Choroid plexus epithelial cell (primary cell): ENCODE data around the gene PRODH2.

Source experiments
- DNase-seq: peaks from one replicate; pipeline ENCODE4 v3.0.0-alpha.2; 2010; ENCODE audit warnings: low read depth
- H3K4me3 ChIP-seq: 2 replicates; pipeline ENCODE4 v1.5.1; 2011; ENCODE audit warnings: low read depth, mild to moderate bottlenecking, control low read depth, low read length, moderate library complexity
- TF ChIP-seq, protein P1 (sequence below): conservative IDR thresholded peaks from 2 replicates; pipeline ENCODE4 v1.5.1; 2011; ENCODE audit warnings: low read depth, mild to moderate bottlenecking, control low read depth, inconsistent platforms, low read length, moderate library complexity

PRODH2 gene

DNA sequence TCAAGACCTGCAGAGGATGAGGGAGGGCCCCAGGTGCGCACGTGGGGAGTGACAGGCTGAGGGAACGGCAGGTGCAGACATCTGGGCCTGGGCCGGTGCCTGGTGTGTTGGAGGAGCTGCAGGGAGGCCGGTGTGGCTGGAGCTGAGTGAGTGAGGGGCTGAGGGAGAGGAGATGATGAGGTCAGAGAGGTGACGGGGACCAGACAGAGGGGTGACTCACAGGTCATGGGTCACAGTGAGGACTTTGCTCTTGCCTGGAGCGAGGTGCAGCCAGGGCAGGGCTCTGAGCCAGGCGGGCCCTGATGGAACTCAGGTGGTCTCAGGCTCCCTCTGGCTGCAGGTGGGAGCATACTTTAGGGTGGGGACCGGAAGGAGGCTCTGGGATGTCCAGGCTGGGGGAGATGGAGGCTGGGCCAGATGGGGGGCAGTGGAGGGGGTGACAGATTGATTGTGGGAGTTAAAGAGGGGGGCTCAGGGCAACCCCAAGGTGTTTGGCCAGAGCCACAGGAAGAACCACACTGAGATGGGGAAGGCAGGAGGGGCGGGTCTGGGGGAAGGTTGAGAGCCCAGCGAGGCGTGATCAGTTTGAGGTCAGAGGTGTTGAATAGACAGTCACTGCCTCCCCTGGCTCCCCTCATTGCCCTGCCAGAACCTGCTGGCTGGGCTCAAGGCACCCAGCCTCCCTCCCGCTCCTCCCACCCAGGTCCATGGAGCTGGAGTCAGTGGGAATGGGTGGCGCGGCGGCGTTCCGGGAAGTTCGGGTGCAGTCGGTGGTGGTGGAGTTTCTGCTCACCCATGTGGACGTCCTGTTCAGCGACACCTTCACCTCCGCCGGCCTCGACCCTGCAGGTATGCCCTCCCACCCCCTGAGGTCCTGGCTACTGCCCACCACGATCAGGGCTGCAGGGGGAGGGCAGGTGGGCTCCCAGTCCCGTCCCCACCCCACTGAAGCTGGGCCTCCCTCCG is 28.9 kb downstream of the PRODH2 start:
- TF ChIP-seq, protein P1, sequence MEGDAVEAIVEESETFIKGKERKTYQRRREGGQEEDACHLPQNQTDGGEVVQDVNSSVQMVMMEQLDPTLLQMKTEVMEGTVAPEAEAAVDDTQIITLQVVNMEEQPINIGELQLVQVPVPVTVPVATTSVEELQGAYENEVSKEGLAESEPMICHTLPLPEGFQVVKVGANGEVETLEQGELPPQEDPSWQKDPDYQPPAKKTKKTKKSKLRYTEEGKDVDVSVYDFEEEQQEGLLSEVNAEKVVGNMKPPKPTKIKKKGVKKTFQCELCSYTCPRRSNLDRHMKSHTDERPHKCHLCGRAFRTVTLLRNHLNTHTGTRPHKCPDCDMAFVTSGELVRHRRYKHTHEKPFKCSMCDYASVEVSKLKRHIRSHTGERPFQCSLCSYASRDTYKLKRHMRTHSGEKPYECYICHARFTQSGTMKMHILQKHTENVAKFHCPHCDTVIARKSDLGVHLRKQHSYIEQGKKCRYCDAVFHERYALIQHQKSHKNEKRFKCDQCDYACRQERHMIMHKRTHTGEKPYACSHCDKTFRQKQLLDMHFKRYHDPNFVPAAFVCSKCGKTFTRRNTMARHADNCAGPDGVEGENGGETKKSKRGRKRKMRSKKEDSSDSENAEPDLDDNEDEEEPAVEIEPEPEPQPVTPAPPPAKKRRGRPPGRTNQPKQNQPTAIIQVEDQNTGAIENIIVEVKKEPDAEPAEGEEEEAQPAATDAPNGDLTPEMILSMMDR: no peak
- H3K4me3 ChIP-seq: no peak overlapping the region
- DNase-seq: no peak

DNA sequence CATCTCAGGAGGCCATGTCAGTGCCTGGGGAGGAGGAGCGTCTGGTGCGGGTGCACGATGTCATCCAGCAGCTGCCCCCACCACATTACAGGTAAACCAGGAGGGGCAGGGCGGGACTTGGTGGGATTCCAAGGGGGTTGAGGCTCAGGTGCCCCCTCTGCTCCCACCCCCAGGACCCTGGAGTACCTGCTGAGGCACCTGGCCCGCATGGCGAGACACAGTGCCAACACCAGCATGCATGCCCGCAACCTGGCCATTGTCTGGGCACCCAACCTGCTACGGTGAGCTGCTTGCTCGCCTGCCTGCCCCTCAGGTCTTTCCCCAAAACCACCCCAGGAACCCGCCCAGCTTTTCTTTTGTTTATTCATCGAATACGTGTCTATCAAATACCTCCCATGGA is 30.1 kb downstream of the PRODH2 start:
- TF ChIP-seq, protein P1: no peak
- no peak overlapping the region for H3K4me3 ChIP-seq
- no peak for DNase-seq

DNA sequence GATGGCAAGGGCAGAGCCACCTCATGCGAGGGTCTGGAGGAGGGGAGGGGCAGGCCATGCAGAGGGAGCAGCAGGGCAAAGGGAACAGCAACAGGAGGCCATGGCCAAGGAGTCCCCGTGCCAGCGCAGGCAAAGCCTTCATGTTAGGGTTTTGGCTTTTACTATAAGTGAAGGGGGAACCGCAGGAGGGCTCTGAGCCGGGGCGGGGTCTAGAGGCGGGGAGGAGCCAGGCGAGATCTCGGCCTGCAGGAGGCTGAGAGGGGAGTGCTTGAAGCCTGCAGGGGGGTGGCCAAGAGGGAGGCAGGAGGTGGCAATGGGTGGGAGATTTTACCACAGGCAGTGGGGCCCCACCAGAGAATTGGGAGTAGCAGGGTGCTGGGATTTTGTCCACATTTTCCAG is 31.0 kb downstream of the PRODH2 start:
- H3K4me3 ChIP-seq: no peak overlapping the region
- DNase-seq: no peak
- TF ChIP-seq, protein P1: no peak

DNA sequence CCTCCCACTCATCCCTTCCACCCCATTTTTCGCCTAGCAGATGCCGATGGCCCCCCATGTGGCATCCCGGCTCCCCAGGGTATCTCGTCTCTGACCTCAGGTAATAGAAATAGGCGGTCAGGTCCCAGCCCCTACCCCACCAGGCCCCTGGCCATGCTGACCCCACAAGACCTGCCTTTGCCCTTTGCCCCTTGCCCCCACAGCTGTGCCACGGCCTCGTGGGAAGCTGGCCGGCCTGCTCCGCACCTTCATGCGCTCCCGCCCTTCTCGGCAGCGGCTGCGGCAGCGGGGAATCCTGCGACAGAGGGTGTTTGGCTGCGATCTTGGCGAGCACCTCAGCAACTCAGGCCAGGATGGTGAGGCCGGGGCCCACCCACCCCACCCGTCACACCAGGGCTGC is 31.9 kb downstream of the PRODH2 start:
- TF ChIP-seq, protein P1: no peak
- no peak overlapping the region for H3K4me3 ChIP-seq

DNA sequence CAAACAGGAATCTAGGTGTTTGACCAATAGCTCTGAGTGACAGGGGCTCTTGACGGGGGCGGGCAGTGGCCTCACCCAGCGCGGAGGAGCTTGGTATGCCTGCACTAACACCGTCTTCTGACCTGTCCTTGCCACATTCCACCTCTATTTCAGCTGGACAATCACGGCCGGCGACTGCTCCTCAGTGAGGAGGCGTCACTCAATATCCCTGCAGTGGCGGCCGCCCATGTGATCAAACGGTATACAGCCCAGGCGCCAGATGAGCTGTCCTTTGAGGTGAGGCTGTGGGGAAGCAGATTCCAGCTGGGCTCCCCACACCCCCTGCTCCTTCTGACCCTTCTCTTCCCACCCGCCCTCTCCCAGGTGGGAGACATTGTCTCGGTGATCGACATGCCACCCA is 32.6 kb downstream of the PRODH2 start:
- TF ChIP-seq, protein P1: no peak
- H3K4me3 ChIP-seq: no peak overlapping the region
- DNase-seq: no peak

More for the DNA sequence above, 31.9 kb downstream of the PRODH2 start:
- no peak for DNase-seq

DNA sequence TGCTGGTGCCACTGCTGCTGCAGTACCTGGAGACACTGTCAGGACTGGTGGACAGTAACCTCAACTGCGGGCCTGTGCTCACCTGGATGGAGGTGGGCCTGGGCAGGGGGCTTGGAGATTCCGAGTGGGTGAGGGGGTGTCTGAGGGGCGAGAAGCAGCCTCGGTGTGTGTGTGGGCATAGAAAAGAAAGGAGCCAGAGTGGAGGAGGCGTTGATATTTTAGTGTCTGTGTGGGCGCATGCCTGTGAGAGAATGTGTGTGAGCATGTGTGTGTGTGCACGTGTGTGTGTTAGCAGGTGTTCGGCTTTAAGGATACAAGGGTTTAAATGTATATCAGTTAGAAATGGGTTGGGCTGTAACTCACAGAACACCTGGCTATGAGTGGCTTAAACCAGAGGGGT is 33.6 kb downstream of the PRODH2 start:
- no peak overlapping the region for H3K4me3 ChIP-seq
- no peak for DNase-seq
- TF ChIP-seq, protein P1: no peak

DNA sequence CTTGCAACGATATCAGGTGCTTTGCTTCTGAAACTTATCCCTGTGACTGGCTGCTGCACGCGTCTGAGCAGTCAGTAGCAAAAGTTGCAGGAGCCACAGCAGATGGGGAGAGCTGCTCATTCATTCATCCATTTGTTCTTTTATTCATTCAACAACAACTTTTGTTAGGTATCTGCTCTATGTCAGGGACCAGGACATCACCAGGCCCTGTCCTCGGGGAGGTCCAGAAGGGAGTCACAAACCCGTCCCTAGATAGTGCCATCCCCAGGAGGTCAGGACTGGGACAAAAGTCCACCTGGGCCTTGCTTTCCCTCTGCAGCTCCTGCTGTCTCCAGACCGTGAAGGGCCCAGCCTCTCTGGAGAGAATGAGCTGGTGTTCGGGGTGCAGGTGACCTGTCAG is 34.7 kb downstream of the PRODH2 start:
- no peak for DNase-seq
- TF ChIP-seq, protein P1: no peak
- H3K4me3 ChIP-seq: no peak overlapping the region
